Stimulated activated CD4-positive, alpha-beta T cell treated with anti-CD3 and anti-CD28 coated beads, Interleukin-1b, Interleukin-23, amount 100 ng/mL, for 1 hour (primary cell): ENCODE measurements around the gene COQ8B.

Experiments used
- DNase-seq, 2 donors: peaks; one replicate each; pipeline ENCODE4 v3.0.0-alpha.2; 2020; ENCODE audit warnings: low read depth in 2 of 2

Gene COQ8B

DNA sequence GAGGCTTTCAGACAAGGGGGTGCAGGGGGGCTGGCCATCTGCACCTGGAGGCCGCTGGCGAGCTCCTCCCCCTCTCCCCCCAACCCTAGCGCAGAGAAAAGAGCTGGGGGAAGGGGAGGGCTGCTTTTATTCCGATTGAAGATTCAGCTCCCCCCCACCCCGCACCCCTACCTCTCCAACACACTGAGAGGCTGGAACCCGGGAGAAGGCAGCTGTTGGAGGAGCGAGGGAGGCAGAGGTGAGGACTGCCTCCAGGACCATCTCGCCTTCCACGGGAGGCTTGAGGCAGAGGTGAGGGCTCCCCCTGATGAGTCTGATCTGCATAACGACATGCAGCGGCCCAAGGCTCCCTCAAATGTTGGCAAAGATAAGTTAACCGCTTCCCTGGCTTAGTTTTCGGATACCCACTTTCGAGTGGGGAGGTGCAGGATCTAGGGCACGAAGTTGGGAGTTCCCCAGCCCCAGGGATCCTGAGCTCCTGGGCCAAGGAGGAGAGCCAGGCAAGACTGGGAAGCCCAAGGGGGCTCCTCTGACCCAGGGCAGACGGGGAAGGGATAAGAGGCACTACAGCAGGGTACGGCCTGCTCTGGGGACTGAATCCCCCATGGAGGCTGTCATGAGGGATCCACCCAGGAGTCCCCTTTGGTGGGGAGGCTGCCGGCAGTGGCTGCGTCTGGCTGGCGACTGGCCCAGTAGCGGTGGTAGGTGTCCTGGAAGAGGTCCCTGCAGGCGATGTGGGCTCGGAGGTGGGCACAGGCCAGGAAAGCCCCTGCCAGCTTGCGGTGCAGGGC, 25.1 kb downstream of the COQ8B start:
- DNase-seq: no peak

DNA sequence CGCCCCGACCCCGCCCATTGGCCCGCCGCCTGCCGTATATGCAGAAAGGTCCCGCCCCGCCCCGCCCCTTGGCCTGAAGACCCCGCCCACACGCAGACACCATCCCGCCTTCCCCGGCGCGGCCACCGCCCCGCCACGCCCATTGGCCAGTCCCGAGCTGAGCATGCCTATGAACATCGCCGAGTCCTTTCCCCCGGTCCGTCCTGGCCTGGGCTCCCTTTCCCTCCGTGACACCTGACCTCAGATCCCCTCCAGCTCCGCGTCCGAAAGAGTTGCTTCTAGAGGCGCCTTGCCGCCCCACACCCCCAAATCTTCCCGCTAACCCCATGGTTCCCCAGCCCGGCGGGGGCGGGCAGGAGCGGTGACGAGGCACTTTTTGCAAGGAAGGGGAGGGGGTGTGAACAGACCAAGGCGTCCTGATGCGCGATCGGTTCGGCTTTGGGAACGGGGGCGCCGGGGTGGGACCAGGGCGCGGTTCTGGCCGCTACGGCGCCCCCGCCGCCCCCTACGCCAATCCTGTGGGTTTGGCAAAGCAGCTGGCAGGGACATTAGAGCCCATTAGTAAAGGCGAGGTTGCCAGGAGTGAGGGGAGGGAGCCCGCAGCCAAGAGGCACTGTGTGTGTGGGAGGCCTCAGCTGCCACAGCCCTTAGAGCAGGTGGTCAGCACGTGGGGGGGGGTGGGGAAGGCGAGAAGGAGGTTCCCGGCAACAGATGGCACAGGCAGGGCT, 25.8 kb downstream of the COQ8B start:
- DNase-seq: peak; percentile 76 to 78

DNA sequence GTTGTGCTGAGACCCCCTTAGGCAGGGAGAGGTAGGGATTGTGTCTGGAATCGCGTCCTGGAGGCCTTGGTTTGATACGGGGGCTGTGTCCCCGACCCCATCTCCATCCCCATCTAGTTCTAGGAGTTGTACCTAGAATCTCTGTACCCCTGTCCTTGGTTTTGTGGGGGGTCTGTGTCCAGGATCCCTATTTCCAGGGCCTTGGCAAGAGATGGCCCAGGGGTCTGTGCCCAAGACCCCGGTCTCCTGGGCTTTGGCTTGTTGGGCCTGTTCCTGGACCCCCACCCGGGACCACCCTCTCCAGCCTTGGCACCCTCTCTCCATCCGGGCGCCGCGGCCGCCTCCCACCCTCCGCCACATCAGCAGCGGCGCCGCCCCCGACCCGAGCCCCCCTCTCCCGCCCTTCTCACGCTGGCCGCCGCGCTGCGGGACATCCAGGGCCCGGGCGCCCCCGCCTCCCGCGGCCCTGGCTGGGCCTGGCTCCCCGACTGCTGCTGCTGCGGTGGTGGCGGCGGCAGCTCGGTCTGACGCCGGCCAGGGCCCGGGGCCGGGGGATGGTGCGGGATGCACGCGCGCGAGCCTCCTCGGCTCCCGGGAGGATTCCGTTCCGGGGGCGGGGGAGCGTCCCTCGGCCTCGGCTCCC, 26.5 kb downstream of the COQ8B start, which contains the start of gene NUMBL:
Gene NUMBL, minus strand, starts transcription at position 602 of the 643 bp plus-strand sequence. Its CDS starts 168 bp downstream, at position 434.
- DNase-seq: no peak

DNA sequence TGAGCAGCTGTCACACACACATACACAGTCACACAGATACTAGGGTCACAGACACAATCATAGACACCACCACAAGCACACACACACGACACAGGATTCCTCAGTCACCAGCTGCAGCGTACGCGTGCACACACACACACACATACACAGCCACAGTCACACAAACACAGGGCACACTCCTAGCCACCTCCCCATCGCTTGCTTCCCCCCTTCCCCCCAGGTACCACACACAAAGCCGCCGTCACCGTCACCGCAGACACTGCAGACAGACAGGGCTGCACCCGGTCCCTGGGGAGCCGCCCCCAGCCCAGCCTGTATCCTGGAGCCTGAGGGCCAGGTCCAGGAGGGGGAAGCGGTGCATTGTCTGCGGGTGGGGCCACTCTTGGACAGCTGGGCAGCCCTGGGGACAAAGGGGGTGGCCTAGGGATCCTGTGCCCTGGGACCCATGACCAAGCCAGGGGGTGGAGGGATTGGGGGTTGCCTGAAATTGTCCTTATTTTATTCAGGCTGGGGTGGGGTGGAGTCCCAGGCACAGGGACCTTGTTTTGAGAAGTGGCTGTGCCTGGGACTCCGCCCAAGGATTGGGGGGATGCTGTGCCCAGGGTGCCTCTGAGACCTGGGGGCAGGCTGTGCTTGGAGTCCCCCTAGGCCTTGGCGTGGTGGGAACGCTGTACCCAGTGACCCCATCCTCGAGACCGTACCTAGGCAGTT, 27.2 kb downstream of the COQ8B start:
- DNase-seq: no peak

DNA sequence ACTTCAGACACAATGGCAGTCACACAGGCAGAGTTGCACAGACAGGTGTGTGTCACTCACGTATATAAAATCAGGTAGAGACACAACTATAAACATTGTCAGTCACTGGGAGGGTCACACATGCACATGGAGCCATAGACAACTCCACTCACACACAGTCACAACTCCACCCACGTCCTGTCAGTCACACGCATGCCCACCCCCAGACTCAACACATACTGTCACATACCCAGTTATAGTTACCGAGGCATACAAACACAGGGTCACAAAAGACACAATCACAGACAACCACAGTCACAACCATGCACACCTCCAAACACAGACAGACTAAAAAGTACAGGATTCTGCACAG, 27.7 kb downstream of the COQ8B start:
- no peak for DNase-seq

DNA sequence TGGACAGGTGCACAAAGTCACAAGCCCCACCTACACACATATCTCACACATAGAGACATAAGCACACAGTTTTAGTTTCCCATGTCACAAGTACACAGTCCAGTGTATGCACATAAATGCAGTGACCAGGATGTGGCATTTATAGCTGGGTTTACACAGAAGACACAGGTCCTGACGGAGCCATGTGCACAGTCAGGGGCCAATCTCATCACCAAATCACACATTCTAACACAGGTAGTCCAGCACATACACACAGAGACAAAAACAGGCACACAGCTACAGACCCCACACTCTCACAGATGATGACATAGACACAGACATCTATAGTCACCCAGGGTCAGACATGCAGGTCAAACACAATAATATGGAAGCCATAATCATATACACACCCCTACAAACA, 28.4 kb downstream of the COQ8B start:
- no peak for DNase-seq

DNA sequence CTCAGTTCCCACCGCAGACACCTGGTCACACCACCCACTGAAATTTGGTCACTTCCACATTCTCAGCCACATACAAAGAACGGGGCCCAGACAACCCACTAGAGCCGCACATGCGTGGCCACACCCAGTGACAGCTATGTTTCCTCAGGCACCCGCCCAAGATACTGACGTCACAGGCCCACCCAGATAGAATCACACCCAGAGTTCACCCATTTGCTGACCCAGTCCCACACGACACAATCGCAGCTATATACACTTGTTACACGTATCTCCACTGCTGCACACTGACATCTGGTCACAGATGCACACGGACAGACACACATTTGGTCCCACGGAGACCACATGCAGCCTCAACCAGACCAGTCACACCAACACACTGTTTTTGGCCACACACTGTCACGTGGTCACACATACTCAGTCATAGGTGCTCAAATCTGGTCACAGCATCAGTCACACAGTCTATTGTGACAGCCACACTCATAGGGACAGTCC, 29.1 kb downstream of the COQ8B start:
- DNase-seq: no peak

DNA sequence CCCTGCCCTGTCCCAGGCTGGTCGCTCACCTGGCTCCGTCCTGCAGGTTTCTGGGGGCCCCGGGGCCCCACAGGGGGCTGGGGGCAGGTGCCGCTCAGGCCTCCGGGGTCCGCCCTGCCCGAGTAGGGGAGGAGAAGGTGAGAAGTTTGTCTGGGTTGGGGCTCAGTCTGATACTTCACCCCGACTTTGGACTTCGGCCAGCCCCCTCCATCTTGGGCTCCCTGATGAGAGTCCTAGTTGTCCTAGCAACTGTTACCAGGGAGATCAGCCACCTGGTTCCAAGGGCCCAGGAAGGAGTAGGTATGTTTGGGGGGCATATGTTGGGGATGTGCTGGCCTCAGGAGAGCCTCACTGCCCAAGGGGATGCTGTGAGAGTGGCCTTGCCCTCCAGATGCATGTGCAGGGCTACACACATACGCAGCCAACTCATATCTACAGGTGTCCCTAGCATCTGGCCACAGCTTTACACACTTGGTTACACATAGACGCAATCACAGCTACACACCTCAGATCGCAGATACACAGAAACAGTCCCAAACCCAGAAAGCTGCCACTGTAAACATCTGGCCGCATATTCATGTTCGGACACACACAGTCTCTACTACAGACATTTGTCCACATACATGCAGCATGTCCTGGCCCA, 29.7 kb downstream of the COQ8B start:
- no peak for DNase-seq

DNA sequence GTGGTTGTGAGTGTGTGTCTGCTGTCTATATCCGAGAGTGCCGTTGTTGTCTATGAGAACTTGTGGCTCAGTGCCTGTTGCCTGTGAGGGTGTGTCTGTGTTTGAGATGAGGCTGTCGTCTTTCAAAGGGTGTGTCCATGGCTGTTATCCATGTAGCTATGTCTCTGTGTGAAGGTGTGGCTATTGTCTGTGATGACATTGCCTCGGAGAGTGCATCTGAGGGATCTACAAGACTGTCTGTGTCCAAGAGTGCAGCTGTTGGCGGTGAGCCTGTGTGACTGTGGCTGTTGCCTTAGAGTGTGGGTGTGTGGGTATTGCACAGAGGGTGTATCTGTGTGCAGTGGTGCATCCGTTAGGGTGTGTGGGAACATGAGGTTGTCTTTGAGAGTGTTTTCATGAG, 31.1 kb downstream of the COQ8B start:
- no peak for DNase-seq

DNA sequence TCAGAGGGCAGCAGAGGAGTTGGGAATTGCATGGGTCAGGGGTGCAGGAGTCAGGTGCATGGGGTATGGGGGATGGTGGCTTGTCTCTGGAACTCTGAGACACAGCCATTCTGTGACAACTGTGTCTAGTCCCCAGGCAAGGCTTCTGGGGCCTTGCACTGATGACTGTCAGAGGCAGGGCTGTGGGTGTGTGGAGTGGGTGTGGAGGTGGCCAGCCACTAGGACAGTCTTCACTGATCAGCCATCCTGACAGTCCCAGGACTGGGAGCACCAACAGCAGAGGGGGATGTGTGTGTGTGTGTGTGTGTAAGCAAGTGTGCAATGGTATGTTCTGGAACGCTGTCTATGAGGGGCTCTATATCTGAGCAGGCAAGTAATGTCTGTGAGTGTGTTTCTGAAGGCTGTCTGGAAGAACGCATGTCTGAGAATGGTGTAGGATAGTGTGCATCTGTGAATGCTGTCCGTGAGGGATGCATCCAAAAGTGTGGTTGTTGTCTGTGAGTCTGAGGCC, 31.6 kb downstream of the COQ8B start:
- no peak for DNase-seq

DNA sequence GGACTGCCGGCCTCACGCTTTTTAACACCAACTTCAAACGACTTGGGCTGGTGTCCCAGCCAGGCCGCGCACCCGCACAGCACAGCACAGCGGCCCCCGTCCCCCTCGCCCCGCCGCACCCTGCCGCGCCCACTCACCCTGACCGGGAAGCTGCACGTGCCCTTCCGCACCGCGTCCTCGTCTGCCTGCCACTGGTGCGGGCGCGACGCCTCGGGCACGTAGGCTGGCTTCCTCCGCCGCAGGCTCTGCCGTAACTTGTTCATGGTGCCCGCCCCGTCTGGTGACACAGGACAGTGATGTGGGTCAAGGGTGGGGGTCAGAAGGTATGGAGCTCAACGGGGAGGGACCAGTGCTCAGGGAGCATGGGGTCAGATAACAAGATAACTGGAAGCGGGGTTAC, 32.4 kb downstream of the COQ8B start:
- DNase-seq: no peak

DNA sequence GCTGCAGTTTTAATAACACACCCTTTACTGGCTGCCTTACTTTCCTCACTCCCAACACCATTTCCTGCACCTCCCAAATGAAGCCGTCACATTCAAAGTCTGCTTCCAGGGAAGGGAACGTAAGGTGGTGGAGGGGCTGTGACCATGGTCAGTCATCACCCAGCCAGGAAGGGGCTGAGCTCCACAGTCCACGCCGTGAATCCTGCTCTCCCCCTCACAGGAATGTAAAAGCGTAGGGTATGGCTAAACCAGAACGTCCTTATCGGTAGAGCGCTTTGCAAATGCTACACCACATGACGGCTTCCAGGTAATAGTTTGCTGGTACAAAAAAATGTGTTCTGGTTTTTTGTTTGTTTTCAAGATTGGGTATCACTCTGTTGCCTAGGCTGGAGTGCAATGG, 33.2 kb downstream of the COQ8B start:
- no peak for DNase-seq

DNA sequence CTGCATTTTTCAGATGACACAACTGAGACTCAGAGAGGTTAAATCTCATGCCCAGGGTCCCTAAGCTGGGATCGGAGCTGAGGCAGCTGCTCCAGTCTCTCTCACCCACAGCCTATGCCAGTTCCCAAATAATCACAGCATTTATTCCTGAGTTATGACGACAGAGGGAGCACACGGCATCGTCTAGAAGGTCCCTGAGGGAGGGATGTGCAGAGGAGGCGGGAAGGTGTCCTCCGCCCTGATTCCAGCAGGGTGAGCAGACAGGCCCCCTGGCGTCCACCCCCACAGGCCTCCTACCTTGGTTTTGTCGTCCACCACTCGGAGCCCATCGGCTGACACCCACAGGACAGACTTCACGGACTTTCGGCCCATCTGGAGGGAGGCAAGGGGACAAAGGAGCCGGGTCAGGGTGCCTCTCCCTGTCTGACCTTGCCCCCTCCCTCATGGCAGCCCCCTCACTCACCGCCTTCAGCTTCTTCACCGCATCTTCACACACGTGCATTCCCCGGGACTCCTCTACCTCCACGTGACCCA, 34.2 kb downstream of the COQ8B start:
- DNase-seq: no peak

DNA sequence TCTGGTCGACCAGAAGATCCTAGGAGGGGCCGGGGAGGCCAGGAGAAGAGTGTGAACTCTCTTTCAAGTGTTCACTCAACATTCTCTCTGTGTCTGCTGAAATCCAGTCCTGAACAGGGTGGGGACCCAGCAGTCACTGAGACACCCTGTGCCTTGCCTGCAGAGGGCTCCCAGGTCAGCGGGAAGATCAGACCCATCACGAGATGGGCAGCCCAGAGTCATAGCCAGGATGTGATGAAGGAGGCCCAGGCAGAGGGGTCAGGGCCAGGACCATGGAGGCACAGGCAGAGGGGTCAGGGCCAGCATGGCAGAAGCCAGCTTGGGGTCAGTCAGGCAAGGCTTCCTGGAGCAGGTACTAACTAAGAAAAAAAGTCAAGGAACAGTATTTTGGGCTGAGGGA, 35.6 kb downstream of the COQ8B start:
- DNase-seq: no peak

DNA sequence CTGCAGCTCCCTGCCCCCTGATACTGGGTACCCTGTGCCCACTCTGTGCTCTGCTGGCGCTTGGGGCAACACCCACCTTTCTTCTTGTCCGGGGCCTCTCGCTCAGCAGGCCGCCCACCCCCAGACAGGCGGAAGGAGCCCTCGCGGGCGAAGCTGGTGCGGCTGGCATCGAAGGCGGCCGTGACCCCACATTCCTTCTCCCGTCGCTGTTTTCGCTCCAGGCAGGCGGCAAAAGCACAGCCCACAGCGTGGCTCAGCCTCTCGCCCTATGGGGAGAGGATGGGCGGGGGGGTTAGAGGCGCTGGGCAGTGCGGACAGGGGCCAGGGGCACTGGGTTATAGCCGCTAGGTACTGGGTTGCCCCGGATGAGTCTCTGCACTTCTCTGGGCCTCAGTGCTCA, 39.5 kb downstream of the COQ8B start:
- DNase-seq: no peak

DNA sequence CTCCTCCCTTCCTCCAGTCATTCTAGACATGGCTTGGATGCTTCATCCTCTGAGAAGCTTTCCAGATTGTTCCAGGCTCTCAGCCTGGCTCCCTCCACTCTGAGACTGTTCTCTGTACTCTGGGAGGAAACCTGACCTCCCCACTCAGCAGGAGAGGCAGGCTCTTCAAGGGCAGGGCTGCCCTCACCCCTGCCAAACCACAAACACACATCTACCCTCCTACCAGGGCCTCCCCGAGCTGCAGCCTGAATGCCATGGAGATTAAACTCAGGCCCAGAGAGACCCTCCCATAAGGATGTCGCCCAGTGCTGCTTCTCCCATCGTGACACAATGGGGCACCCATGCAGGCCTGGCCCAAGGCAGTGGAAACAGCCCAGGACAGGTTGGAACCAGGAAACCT, 42.4 kb downstream of the COQ8B start:
- no peak for DNase-seq

DNA sequence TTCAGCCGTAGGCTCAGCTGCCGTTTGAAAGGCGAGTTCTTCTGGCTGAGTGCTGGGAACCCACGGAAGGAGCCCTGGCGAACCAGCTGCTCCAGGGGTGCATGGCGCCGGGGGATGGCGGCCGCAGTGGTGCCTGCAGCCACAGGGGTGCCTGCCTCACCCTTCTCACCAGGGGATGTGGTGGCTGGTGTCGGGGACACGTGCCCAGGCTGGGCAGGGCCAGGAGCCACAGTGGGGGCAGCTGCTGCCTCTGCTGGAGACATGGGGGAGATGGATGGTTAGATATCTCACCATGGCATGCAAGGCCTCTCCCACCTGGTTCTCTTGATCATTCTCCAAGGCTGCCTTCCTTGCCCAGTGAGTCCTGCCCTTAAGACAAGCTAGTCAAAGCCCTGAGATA, 43.3 kb downstream of the COQ8B start:
- DNase-seq: no peak

DNA sequence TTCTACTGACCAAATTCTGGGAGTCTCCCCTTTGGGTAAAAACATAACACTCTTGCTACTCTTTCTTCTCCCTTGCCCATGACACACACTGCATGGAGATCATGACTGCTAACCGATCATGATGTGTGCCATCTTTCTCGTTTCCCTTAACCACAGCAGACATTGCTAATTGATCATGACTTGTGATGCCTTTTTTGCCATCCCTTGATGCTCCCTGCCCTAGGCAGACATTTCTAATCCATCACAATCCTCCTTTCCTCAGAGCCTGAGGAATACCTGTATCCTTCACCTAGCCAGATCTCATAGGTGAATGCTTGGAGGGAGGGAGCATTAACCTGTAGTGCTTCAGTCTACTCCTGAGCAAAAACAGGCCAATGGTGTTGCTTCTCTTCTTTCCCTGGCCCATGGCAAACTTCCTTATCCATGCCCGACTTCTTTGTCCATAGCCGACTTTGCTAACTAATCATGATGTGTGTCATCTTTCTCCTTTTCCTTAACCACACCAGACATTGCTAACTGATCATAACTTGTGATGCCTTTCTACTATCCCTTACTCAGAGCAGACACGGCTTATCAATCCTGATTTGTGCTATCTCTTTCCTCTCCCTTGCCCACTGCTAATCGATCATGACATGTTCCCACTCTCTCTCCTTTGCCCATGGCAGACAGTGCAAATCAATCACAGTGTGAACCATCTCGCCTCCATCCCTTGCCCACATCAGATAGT, 44.0 kb downstream of the COQ8B start:
- no peak for DNase-seq

DNA sequence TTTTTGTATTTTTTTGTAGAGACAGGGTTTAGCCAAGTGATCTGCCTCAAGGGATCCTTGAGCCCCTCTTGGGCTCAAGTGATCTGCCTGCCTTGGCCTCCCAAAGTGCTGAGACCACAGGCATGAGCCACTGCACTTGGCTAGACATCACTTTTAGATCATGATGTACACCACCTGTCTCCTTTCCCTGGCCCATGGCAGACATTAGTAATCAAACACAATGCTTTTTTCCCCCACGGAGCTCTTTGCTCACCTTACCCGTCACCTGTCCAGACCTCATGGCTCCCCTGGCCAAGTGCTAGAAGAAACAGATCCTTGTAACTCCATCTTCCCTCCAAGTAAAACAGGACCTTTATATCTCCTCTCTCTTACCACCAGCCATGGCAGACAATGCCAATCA, 44.6 kb downstream of the COQ8B start:
- DNase-seq: no peak

DNA sequence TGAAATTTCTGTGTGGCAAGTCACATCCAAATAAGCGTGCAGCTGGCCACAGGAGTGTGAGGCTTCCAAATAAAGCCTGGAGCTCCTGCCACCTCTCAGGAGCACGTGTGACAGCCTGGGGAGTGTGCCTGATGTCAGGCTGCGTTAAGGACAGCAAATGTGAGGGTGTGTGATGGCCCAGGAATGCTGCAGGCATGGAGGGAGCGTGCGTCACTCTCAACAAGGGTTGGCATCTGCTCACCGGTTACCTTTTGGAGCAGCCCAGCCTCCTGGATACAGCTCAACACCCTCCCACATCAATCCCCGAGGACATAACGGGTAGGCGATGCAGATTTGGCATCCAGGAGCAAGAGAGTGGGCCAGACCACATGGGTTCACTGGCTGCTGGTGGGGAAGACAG, 45.3 kb downstream of the COQ8B start:
- DNase-seq: no peak
